Fibroblast of upper back skin (primary cell): ENCODE results near the gene B3GALT4.
"Not testable (repeated sequence)": the region's sequence is repeated elsewhere in the genome, so short reads cannot be mapped to it uniquely, and the experiment has no call there.

ENCODE experiments used
- DNase-seq: peaks from one replicate; pipeline ENCODE4 v3.0.0-alpha.2; 2013

B3GALT4 gene

GRCh38 chr6:33272275-33273128, 4.4 kb upstream of the B3GALT4 start:
- no peak for DNase-seq

- DNase-seq = no peak
Measured at GRCh38 chr6:33273129-33273923, 3.6 kb upstream of the B3GALT4 start.

DNA sequence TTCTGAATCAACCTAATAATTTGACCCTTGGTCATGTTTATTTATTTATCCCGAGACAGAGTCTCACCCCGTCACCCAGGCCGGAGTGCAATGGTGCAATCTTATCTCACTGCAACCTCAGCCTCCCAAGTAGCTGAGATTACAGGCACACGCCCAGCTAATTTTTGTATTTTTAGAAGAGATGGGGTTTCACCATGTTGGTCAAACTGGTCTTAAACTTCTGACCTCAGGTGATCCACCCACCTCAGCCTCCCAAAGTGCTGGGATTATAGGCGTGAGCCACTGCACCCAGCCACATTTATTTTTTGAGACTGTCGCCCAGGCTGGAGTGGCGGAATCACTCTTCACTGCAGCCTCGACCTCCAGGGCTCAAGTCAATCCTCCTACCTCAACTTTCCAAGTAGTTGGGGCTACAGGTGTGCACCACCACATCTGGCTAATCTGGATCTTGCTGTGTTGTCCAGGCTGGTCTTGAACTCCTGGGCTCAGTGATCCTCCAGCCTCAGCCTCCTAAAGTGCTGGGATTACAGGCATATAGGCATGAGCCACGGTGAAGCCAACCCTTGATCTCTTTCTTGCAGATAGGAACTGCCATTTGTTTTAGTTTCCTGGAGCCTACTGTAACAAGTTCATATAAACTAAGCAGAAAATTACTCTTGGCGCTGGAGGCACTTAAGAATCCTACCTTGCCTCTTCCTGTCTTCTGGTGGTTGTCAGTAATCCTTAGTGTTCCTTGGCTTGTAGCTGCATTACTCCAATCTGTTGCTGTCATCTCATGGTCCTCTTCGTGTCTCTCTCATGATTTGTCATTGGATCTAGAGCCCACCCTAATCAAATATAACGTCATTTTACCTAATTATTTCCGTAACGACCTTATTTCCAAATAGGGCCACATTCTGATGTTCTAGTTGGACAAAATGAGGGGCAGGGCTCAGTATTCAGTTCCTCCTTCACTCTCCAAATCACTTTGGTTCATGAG, 2.7 kb upstream of the B3GALT4 start:
- no peak for DNase-seq

DNA sequence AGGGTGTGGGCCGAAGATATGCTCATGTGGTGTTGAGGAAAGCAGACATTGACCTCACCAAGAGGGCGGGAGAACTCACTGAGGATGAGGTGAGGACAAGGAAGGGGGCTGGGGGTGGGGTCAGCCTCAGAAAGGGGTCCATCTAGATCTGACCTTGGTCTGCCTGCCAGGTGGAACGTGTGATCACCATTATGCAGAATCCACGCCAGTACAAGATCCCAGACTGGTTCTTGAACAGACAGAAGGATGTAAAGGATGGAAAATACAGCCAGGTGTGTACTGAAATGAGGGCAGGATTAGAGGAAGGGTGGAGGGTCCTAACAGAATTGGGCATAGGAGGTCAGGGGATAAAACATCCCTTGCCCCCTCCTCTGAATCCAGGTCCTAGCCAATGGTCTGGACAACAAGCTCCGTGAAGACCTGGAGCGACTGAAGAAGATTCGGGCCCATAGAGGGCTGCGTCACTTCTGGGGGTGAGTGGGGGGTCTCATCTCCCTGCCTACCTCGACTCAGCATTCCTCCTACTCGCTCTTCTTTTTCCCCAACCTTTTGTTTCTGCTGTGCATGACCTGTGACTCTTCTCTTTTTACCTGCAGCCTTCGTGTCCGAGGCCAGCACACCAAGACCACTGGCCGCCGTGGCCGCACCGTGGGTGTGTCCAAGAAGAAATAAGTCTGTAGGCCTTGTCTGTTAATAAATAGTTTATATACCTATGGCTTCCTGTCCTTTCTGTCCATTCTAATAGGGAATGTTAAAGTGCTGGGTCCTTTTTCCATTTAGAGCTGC, 935 bp upstream of the B3GALT4 start:
- not testable (repeated sequence) for DNase-seq

DNA sequence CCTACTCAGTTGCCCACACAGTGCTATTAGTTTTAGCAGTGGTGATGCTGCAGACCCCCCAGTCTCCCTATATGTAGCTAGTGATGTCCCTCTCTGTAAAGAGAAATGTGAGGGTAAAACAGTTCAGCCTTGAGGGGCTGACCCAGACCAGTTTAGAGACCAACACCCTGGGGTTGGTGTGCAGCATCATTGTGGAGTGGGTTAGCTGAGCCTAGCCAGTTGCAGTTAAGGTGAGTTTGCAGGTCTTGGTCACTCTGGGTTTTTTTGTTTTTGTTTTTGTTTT, 401 bp upstream of the B3GALT4 start:
- DNase-seq = no peak

DNA sequence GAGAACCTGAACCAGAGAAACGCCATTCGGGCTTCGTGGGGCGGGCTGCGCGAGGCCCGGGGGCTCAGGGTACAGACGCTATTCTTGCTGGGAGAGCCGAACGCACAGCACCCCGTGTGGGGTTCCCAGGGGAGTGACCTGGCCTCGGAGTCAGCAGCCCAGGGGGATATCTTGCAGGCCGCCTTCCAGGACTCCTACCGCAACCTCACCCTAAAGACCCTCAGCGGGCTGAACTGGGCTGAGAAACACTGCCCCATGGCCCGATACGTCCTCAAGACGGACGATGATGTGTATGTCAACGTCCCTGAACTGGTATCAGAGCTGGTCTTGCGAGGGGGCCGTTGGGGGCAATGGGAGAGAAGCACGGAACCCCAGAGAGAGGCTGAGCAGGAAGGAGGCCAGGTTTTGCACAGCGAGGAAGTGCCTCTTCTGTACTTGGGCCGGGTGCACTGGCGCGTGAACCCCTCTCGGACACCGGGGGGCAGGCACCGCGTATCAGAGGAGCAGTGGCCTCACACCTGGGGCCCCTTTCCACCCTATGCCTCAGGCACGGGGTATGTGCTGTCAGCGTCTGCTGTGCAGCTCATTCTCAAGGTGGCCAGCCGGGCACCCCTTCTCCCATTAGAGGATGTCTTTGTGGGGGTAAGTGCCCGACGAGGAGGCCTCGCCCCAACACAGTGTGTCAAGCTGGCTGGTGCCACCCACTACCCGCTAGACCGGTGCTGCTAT, 904 bp downstream of the B3GALT4 start:
- peak; percentile 22 for DNase-seq

GRCh38 chr6:33278392-33278741, 1.4 kb downstream of the B3GALT4 start:
- no peak for DNase-seq

DNA sequence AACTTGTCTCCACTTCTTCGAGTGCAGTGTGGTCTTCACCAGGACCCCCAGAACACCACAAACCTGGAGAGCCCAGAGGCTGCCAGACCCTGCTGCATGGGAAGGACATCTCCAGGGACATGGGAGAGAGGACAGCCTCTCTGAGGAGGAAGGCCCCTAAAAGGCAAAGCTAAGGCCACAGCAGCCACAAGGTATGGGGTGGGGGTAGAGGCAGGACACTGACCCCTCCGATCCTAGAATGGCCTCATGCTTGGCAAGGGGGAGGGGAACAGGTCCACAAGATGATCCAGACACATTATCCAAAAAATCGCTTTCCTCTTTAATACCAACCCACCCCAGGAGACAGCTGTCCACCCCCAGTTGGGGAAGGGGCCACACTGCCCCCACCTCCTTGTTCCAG, 1.9 kb downstream of the B3GALT4 start:
- DNase-seq = no peak

GRCh38 chr6:33279257-33279695, 2.4 kb downstream of the B3GALT4 start:
- DNase-seq = no peak

DNA sequence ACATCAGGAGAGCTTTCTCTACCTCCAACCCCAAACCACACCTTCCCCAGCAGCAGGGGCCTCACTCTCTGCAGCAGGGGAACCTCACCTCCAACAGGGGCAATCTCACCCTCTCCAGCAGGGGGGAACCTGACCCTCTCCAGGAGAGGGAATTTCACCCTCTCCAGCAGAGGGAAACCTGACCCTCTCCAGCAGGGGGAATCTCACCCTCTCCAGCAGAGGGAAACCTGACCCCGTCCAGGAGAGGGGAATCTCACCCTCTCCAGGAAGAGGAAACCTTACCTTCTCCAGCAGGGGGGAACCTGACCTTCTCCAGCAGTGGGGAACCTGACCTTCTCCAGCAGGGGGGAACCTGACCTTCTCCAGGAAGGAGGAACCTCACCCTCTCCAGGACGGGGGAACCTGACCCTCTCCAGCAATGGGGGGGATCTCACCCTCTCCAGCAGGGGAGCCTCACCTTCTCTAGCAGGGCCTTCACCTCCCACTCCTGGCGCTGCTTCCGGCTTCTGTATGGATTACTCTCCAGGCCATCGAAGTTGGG, 3.1 kb downstream of the B3GALT4 start:
- DNase-seq = peak; percentile 41

- no peak for DNase-seq
Measured at GRCh38 chr6:33280539-33280938, 3.6 kb downstream of the B3GALT4 start.

DNA sequence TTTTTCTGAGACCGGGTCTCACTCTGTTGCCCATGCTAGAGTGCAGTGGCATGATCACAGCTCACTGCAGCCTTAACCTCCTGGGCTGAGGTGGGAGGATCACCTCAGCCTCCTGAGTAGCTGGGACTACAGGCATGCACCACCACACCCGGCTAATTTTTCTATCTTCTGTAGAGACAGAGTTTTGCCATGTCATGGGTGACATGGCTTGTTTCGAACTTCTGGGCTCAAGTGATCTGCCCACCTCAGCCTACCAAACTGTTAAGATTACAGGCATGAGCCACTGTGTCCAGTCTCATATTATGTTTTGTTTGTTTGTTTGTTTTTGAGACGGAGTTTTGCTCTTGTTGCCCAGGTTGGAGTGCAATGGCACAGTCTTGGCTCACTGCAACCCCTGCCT, 8.3 kb downstream of the B3GALT4 start:
- DNase-seq = not testable (repeated sequence)

- DNase-seq = no peak
Measured at GRCh38 chr6:33286946-33287914, 10.3 kb downstream of the B3GALT4 start.

DNA sequence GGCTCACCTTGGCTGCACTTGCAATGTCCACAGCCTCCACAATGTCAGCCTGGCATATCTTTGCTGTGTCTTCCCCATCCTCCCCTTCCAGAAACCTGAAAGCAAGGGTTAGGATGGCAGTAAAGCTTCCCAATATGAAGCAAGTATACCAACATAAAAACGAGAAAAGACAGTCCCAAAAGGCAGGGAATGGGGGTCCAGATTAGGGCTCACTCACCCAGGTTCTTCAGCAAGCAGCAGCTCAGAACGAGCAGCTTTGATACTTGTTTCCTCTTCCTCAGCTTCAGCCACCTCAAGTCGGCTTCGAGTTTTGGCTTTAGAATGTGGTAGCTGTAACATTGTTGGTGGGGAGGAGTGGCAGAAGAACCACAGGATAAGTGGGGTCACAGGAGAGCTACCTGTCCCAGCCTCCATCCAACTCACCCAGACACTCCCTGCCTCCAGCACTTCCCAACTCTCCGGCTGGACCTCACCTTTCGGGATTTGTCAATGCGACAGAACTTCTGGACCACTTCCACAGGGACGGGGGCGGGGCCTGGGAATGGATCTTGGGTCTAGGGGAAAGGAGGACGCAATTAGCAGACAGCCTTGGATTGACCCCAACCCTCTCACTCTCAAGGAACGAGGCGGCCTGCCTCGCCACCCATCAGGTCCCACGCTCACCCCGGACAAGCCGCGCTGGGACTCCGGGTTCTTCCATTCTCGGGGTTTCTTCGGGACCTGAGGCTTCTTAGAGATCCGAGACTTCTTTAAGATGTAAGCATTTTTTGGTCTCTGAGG, 11.4 kb downstream of the B3GALT4 start:
- DNase-seq = no peak

DNA sequence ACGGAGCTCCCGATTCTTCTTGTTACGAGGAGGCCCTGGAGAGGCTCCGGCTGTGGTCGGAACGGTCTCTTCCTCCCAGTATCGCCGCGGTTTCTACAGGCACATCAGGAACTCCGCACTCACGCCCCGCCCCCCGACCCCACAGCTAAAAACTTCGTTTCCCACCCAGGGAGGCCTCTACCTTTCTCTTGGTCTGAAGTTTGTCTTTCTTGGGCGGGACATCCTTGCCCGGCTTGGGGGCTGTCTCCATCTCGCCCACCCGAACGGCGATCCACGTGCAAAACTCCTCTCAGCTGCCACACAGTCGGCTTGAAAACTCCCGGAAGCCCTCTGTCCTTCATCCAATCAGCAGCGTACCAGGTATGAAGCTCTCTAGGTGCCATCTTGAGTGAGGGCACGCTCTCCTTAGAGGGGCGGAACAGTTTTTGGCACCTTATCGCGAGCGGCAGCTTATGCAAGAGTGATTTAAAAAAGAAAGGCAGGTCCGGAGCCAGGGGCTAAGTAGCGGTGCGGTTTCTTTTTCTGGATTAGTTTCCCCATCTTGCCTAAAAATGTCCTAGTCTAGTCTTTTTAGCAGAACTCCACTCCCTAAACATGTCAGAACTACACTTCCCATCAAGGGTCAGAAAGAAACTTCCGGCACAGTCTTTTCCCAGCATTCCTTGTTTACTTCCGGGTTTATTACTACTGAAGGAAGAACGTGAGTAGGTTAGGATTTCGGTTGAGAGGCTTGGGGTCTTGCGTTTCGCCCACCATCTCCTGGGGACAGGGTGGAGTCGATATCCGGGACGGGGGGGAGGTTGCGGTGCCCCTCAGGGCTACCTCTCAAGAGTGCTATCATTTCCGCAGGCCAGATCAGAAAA, 12.2 kb downstream of the B3GALT4 start, which contains the start of the genes PFDN6 and WDR46:
Gene PFDN6 (plus strand): TSS at position 681 of the 863 bp plus-strand sequence. CDS start 256 bp downstream, outside the sequence.
Gene WDR46 (minus strand): TSS at position 319 of the 863 bp plus-strand sequence. CDS start 69 bp downstream, at position 250.
- peak; percentile 89 for DNase-seq

DNA sequence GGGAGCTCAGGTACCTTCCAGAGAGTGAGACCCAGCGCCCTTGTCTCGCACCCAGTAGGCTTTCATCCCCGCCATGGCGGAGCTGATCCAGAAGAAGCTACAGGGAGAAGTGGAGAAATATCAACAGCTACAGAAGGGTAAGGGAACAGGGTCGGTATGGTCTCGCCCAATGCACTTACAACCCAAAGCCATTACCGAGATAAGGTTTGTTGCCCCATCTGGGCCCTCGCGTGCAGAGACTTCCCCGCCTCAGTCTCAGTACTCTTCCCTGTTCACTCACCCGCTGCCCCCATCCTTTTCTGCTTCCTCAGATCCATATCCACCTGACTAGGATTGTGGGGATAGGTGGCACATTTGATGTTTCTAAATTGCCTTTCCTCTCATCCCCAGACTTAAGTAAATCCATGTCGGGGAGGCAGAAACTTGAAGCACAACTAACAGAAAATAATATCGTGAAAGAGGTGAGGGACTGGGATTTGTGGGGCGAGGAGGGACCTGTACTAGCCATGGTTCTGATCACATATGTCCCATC, 12.9 kb downstream of the B3GALT4 start:
- DNase-seq = no peak

GRCh38 chr6:33290459-33290858, 13.5 kb downstream of the B3GALT4 start:
- no peak for DNase-seq
